ENCODE data around the gene TGFBR3. TPM values are rescaled to one million over a fixed set of nuclear protein-coding genes. Genes with fewer than 3 reads are reported as not detected.
"Not testable (repeated sequence)": the region's sequence is repeated elsewhere in the genome, so short reads cannot be mapped to it uniquely, and the experiment has no call there.

TGFBR3 gene
- total and polyA plus RNA-seq, 3 experiments from 2014 or later, result 28.8 to 78.5 (median 29.9) TPM

DNA sequence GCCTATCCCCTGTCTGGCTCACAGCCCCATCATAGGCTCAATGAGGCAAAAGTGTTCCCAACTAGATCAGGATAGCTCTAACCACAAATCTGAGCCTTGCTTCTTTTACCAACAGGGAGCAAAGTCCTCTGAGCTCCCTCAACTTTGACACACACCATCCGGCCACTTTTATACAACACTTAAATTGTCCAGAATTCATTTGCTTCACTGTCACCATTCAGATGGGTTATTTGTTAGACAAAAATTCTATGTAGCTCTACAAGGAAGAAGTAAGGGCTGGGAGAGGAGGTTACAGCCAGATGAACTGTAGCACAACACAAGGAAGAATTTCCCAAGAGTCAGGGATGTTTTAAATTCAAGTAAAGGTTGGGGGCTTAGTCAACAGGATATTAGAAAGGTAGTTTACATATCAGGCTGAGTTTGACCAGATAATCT is 50.8 kb downstream of the TGFBR3 start:
- Histone ChIP-seq H3K27ac (ENCODE audit: low read depth, low read length) (no peak overlapping the region), H3K36me3 (ENCODE audit: insufficient read depth, low read length) (no peaks in the 10 kb centered on the region), H3K27me3 (ENCODE audit: insufficient read depth, low read length, poor library complexity, severe bottlenecking) (no peaks in the 10 kb centered on the region), H3K4me3 (ENCODE audit: low read length) (no peak overlapping the region), H3K9me3 (ENCODE audit: low read length) (no peaks in the 10 kb centered on the region), H3K4me1 (ENCODE audit: insufficient read depth, low read length) (peaks cover 10% of the 10 kb centered on the region)
- H3K36me3 Mint-ChIP-seq, result peaks cover 0 to 7% (median 4%) of the 10 kb centered on the region in 3 donors
- ChIA-PET POLR2A (no interaction called here), CTCF (no interaction called here)
- no peaks in the 10 kb centered on the region for H3K9me3 Mint-ChIP-seq
- no peak for DNase-seq
- H3K27ac Mint-ChIP-seq, result peak overlapping the region in 2 of 8 donors; percentile 38 to 66
- peaks cover 37 to 64% (median 48%) of the 10 kb centered on the region in 3 donors for H3K4me1 Mint-ChIP-seq
- no peaks in the 10 kb centered on the region for H3K27me3 Mint-ChIP-seq
- H3K4me3 Mint-ChIP-seq, result no peak overlapping the region

- not testable (repeated sequence) for H3K27me3 Mint-ChIP-seq; H3K9me3 ChIP-seq (ENCODE audit: low read length)
These were observed 51.4 kb downstream of the TGFBR3 start for GRCh38 chr1:91834549-91834948.

GRCh38 chr1:91833946-91834345 is 52.0 kb downstream of the TGFBR3 start:
- Mint-ChIP-seq H3K9me3 (no peaks in the 10 kb centered on the region), H3K27ac (peak overlapping the region in 4 of 8 donors; percentile 21 to 47 (median 42)), H3K4me3 (no peak overlapping the region), H3K27me3 (no peaks in the 10 kb centered on the region), H3K4me1 (peaks cover 38 to 70% (median 53%) of the 10 kb centered on the region in 3 donors), H3K36me3 (peaks cover 0 to 5% (median 4%) of the 10 kb centered on the region in 3 donors)
- ChIA-PET CTCF (no interaction called here), POLR2A (no interaction called here)
- H3K27me3 ChIP-seq (ENCODE audit: insufficient read depth, low read length, poor library complexity, severe bottlenecking), result no peaks in the 10 kb centered on the region
- no peak overlapping the region for H3K4me3 ChIP-seq (ENCODE audit: low read length)
- no peaks in the 10 kb centered on the region for H3K36me3 ChIP-seq (ENCODE audit: insufficient read depth, low read length)
- peaks cover 11% of the 10 kb centered on the region for H3K4me1 ChIP-seq (ENCODE audit: insufficient read depth, low read length)
- H3K27ac ChIP-seq (ENCODE audit: low read depth, low read length), result no peak overlapping the region
- DNase-seq, result no peak
- no peaks in the 10 kb centered on the region for H3K9me3 ChIP-seq (ENCODE audit: low read length)

More at GRCh38 chr1:91834549-91834948, 51.4 kb downstream of the TGFBR3 start:
- H3K4me3 Mint-ChIP-seq; H3K4me3 ChIP-seq (ENCODE audit: low read length); H3K9me3 Mint-ChIP-seq; H3K27ac ChIP-seq (ENCODE audit: low read depth, low read length); H3K36me3 Mint-ChIP-seq; POLR2A ChIA-PET; H3K36me3 ChIP-seq (ENCODE audit: insufficient read depth, low read length); H3K27me3 ChIP-seq (ENCODE audit: insufficient read depth, low read length, poor library complexity, severe bottlenecking); CTCF ChIA-PET; DNase-seq: not testable (repeated sequence)
- H3K27ac Mint-ChIP-seq, result peak overlapping the region in 5 of 8 donors; percentile 21 to 66 (median 45)
- peaks cover 42 to 70% (median 54%) of the 10 kb centered on the region in 3 donors for H3K4me1 Mint-ChIP-seq
- peaks cover 11% of the 10 kb centered on the region for H3K4me1 ChIP-seq (ENCODE audit: insufficient read depth, low read length)

DNA sequence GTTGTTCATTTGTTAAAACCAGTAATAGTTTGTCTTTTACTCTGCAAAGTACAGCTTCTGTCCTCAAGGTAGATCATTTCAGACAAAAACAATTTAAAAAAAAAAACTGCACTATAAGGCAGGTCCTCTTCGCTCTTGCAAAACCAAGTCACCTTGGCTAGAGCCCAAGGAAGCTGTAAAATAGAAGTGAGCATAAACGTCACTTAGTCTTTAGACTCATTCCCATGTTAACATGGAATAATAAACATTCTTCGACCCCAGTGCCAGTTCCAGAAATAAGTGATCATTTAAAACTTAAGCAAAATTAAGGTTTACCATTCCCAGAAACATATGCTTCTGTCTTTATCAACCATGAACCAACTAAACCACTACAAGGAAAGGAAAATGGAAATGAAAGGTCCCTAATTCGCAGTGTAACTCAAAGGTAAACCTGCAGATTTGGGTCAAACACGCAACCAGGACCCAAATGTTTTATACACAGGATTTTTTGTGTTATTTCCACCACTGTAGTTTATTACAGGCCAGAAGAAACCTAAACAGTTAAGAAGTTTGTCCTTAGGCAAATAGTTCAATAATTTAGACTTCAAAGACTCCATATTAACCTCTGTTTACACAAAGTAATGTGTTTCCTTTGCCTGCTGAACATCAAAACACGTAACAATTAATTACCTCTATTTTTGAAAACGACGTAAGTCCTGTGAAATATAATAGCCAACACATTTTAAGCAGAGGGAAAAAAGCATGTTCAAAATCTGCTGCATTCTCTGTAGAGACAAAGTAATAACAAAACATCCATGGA is 54.6 kb downstream of the TGFBR3 start:
- H3K4me3 Mint-ChIP-seq, result peak overlapping the region in 2 of 7 donors; percentile 24 to 29
- Histone ChIP-seq H3K27me3 (ENCODE audit: insufficient read depth, low read length, poor library complexity, severe bottlenecking) (no peaks in the 10 kb centered on the region), H3K27ac (ENCODE audit: low read depth, low read length) (no peak overlapping the region), H3K36me3 (ENCODE audit: insufficient read depth, low read length) (no peaks in the 10 kb centered on the region), H3K4me1 (ENCODE audit: insufficient read depth, low read length) (peaks cover 11% of the 10 kb centered on the region), H3K9me3 (ENCODE audit: low read length) (no peaks in the 10 kb centered on the region), H3K4me3 (ENCODE audit: low read length) (no peak overlapping the region)
- peak overlapping the region in 6 of 8 donors; percentile 3 to 88 (median 72) for H3K27ac Mint-ChIP-seq
- H3K9me3 Mint-ChIP-seq, result no peaks in the 10 kb centered on the region
- peaks cover 52 to 77% (median 68%) of the 10 kb centered on the region in 3 donors for H3K4me1 Mint-ChIP-seq
- DNase-seq, result no peak
- peaks cover 0 to 4% (median 4%) of the 10 kb centered on the region in 3 donors for H3K36me3 Mint-ChIP-seq
- ChIA-PET POLR2A (no interaction called here), CTCF (interaction anchor here (1.1 kb wide), 1 partner anchor 22 kb away, joined by 3 read pairs; no protein-coding TSS in a partner anchor)
- no peaks in the 10 kb centered on the region for H3K27me3 Mint-ChIP-seq

GRCh38 chr1:91830242-91831131 is 55.5 kb downstream of the TGFBR3 start:
- H3K4me3 ChIP-seq (ENCODE audit: low read length), result no peak overlapping the region
- H3K36me3 Mint-ChIP-seq, result peaks cover 0 to 4% (median 4%) of the 10 kb centered on the region in 3 donors
- H3K27me3 Mint-ChIP-seq, result no peaks in the 10 kb centered on the region
- H3K9me3 ChIP-seq (ENCODE audit: low read length), result no peaks in the 10 kb centered on the region
- H3K4me1 Mint-ChIP-seq, result peaks cover 55 to 81% (median 73%) of the 10 kb centered on the region in 3 donors
- H3K27me3 ChIP-seq (ENCODE audit: insufficient read depth, low read length, poor library complexity, severe bottlenecking), result no peaks in the 10 kb centered on the region
- peaks cover 11% of the 10 kb centered on the region for H3K4me1 ChIP-seq (ENCODE audit: insufficient read depth, low read length)
- CTCF ChIA-PET, result interaction anchor here (1.1 kb wide), 1 partner anchor 23 kb away, joined by 3 read pairs; no protein-coding TSS in a partner anchor
- peak overlapping the region in 7 of 8 donors; percentile 55 to 88 (median 75) for H3K27ac Mint-ChIP-seq
- peak overlapping the region in 5 of 7 donors; percentile 8 to 29 (median 24) for H3K4me3 Mint-ChIP-seq
- no peak for DNase-seq
- no peak overlapping the region for H3K27ac ChIP-seq (ENCODE audit: low read depth, low read length)
- H3K36me3 ChIP-seq (ENCODE audit: insufficient read depth, low read length), result no peaks in the 10 kb centered on the region
- no peaks in the 10 kb centered on the region for H3K9me3 Mint-ChIP-seq
- POLR2A ChIA-PET, result no interaction called here

DNA sequence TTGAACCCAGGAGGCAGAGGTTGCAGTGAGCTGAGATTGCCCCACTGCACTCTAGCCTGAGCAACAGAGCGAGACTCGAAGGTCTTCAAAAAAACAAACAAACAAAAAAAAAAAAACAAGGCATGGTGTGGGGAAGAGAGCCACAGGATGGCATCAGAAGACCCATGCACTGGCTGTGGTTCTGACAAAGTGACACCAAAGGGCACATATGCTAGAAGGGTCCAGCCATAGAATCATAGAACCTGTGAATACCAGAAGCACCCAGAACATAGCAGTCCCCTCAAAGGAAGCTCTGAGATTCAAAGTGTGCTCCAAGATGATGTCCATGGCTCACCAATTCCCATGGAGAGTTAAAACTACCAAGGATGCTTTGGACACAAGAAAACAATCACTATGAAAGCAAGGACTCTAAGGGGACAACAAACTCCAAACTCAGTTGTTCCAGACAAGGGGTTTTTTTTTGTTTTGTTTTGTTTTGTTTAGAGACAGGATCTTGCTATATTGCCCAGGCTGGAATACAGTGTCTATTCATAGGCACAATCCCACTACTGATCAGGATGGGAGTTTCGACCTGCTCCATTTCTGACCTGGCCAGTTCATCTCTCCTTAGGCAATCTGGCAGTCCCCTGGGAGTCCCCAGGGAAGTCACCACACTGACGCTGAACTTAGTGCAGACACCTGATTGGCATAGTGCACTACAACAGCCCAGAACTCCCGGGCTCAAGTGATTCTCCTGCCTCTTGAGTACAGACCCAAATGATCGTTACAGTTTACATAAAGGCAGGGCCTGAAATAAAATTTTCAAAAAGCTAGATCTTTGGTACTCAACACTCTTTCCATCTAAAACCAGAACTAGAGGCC is 56.4 kb downstream of the TGFBR3 start:
- Histone ChIP-seq H3K4me3 (ENCODE audit: low read length) (no peak overlapping the region), H3K9me3 (ENCODE audit: low read length) (no peaks in the 10 kb centered on the region), H3K36me3 (ENCODE audit: insufficient read depth, low read length) (no peaks in the 10 kb centered on the region), H3K27ac (ENCODE audit: low read depth, low read length) (no peak overlapping the region), H3K4me1 (ENCODE audit: insufficient read depth, low read length) (peaks cover 11% of the 10 kb centered on the region), H3K27me3 (ENCODE audit: insufficient read depth, low read length, poor library complexity, severe bottlenecking) (no peaks in the 10 kb centered on the region)
- peaks cover 56 to 80% (median 74%) of the 10 kb centered on the region in 3 donors for H3K4me1 Mint-ChIP-seq
- H3K4me3 Mint-ChIP-seq, result peak overlapping the region in 2 of 7 donors; percentile 32 to 72
- peak overlapping the region in 6 of 8 donors; percentile 55 to 86 (median 74) for H3K27ac Mint-ChIP-seq
- CTCF ChIA-PET, result no interaction called here
- POLR2A ChIA-PET, result interaction anchor here (0.7 kb wide), 1 partner anchor 24 kb away, joined by 3 read pairs; no protein-coding TSS in a partner anchor
- no peaks in the 10 kb centered on the region for H3K9me3 Mint-ChIP-seq
- peaks cover 0 to 6% (median 4%) of the 10 kb centered on the region in 3 donors for H3K36me3 Mint-ChIP-seq
- no peaks in the 10 kb centered on the region for H3K27me3 Mint-ChIP-seq
- no peak for DNase-seq

DNA sequence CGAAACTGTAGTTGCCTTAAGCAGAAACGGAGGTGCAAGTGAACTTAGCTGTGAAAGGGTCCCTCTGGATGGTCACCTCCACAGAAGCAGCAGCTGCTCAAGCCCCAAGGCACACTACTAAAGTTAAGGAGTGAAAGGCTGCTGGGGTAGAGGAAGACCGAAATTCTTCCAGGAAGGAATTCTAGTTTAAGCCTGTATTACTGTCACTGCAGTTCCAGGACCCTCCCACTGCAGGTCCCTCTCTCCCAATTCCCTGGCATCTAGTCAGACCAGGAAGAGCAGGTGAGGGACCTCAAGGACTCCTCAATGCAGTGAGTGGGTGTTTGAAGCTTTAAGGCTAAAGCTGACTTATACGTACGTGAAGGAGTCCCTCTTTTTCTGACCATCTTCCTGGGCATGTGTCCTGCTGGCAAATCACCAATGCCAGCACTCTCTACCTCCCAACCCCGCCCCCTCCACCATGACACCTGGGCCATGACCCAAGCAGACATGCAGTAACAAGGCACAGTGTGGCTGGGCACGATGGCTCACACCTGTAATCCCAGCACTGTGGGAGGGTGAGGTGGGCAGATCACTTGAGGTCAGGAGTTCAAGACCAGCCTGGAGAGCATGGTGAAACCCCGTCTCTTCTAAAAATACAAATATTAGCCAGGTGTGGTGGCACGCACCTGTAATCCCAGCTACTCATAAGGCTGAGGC is 57.2 kb downstream of the TGFBR3 start:
- Mint-ChIP-seq H3K9me3 (no peaks in the 10 kb centered on the region), H3K27ac (peak overlapping the region in 4 of 8 donors; percentile 1 to 66 (median 29)), H3K4me3 (peak overlapping the region in 1 of 7 donors; percentile 34), H3K4me1 (peaks cover 57 to 80% (median 71%) of the 10 kb centered on the region in 3 donors), H3K36me3 (peaks cover 0 to 5% (median 2%) of the 10 kb centered on the region in 3 donors), H3K27me3 (no peaks in the 10 kb centered on the region)
- ChIA-PET CTCF (no interaction called here), POLR2A (no interaction called here)
- Histone ChIP-seq H3K27ac (ENCODE audit: low read depth, low read length) (no peak overlapping the region), H3K36me3 (ENCODE audit: insufficient read depth, low read length) (no peaks in the 10 kb centered on the region), H3K4me1 (ENCODE audit: insufficient read depth, low read length) (peaks cover 11% of the 10 kb centered on the region), H3K9me3 (ENCODE audit: low read length) (no peaks in the 10 kb centered on the region), H3K27me3 (ENCODE audit: insufficient read depth, low read length, poor library complexity, severe bottlenecking) (no peaks in the 10 kb centered on the region), H3K4me3 (ENCODE audit: low read length) (no peak overlapping the region)
- DNase-seq, result no peak

All from CD8-positive, alpha-beta memory T cell (primary cell).